Left hindlimb (tissue), 1 donor: ENCODE data around the gene SLC16A3.

Experiments used
- DNase-seq: peaks from one replicate; pipeline ENCODE4 v3.0.0-alpha.2; 2018

SLC16A3 gene

GRCh38 chr17:82237083-82237745 lies 8.4 kb downstream of the SLC16A3 start:
- peak; percentile 35 for DNase-seq

- no peak for DNase-seq
Observed at GRCh38 chr17:82237746-82238471, 9.1 kb downstream of the SLC16A3 start.

- DNase-seq, result no peak
Observed at GRCh38 chr17:82238472-82239201, 9.8 kb downstream of the SLC16A3 start.

- no peak for DNase-seq
Observed at GRCh38 chr17:82239401-82239925, 10.6 kb downstream of the SLC16A3 start.

- peak; percentile 72 for DNase-seq
Observed at GRCh38 chr17:82239926-82240505, 11.2 kb downstream of the SLC16A3 start.

- peak; percentile 33 for DNase-seq
Observed at GRCh38 chr17:82240506-82241182, 11.8 kb downstream of the SLC16A3 start.

- peak; percentile 79 for DNase-seq
Observed at GRCh38 chr17:82241183-82241925, 12.5 kb downstream of the SLC16A3 start.

GRCh38 chr17:82241926-82242697 lies 13.3 kb downstream of the SLC16A3 start:
- peak; percentile 53 for DNase-seq

- no peak for DNase-seq
Observed at GRCh38 chr17:82242698-82242976, 13.8 kb downstream of the SLC16A3 start.

GRCh38 chr17:82242977-82243647 lies 14.3 kb downstream of the SLC16A3 start:
- peak; percentile 84 for DNase-seq

- peak; percentile 23 for DNase-seq
Observed at GRCh38 chr17:82243648-82244412, 15.0 kb downstream of the SLC16A3 start.

GRCh38 chr17:82244413-82245133 lies 15.7 kb downstream of the SLC16A3 start:
- DNase-seq, result peak; percentile 33

GRCh38 chr17:82245134-82246039 lies 16.5 kb downstream of the SLC16A3 start:
- no peak for DNase-seq

GRCh38 chr17:82246040-82246364 lies 17.2 kb downstream of the SLC16A3 start:
- DNase-seq, result no peak

GRCh38 chr17:82246365-82247181 lies 17.7 kb downstream of the SLC16A3 start:
- peak; percentile 24 for DNase-seq

GRCh38 chr17:82247182-82247823 lies 18.5 kb downstream of the SLC16A3 start:
- peak; percentile 23 for DNase-seq
